Neural cell (in vitro differentiated cells): Measurements from ENCODE around the gene SMAD2.

Experiments
- CTCF ChIP-seq: fragments of 450-650 bp; IDR thresholded peaks from 2 replicates; pipeline ENCODE4 v1.5.1; 2014; ENCODE audit warnings: antibody characterized with exemption, mild to moderate bottlenecking, moderate library complexity; ENCODE audit not compliant: poor library complexity, severe bottlenecking
- EP300 ChIP-seq: fragments of 450-650 bp; conservative IDR thresholded peaks from 2 replicates; pipeline ENCODE4 v1.6.1; 2014; ENCODE audit warnings: antibody characterized with exemption, mild to moderate bottlenecking, moderate library complexity; ENCODE audit not compliant: poor library complexity, severe bottlenecking
- EZH2 ChIP-seq: fragments of 200-600, 300-800 bp; shearing (Covaris generic), sonication (generic); IDR thresholded peaks from 2 replicates; pipeline ENCODE4 v1.6.1; 2014; ENCODE audit warnings: antibody characterized with exemption, low read length, borderline replicate concordance, mild to moderate bottlenecking; ENCODE audit not compliant: insufficient read depth, poor library complexity, severe bottlenecking
- POLR2AphosphoS5 ChIP-seq: IDR thresholded peaks from 2 replicates; pipeline ENCODE4 v1.6.1; 2012
- RAD21 ChIP-seq: fragments of 450-650 bp; conservative IDR thresholded peaks from 2 replicates; pipeline ENCODE4 v1.6.1; 2014; ENCODE audit warnings: antibody characterized with exemption, mild to moderate bottlenecking, moderate library complexity
- TAF1 ChIP-seq: IDR thresholded peaks from 2 replicates; pipeline ENCODE4 v1.6.1; 2012; ENCODE audit warnings: low read depth
- TF ChIP-seq, protein P1 (sequence below): IDR thresholded peaks from 2 replicates; pipeline ENCODE4 v1.6.1; 2012; ENCODE audit warnings: borderline replicate concordance

- TF ChIP-seq CTCF (no peak), EP300 (no peak), POLR2AphosphoS5 (no peak), EZH2 (no peak), TAF1 (no peak), RAD21 (no peak)
- TF ChIP-seq, protein P1, sequence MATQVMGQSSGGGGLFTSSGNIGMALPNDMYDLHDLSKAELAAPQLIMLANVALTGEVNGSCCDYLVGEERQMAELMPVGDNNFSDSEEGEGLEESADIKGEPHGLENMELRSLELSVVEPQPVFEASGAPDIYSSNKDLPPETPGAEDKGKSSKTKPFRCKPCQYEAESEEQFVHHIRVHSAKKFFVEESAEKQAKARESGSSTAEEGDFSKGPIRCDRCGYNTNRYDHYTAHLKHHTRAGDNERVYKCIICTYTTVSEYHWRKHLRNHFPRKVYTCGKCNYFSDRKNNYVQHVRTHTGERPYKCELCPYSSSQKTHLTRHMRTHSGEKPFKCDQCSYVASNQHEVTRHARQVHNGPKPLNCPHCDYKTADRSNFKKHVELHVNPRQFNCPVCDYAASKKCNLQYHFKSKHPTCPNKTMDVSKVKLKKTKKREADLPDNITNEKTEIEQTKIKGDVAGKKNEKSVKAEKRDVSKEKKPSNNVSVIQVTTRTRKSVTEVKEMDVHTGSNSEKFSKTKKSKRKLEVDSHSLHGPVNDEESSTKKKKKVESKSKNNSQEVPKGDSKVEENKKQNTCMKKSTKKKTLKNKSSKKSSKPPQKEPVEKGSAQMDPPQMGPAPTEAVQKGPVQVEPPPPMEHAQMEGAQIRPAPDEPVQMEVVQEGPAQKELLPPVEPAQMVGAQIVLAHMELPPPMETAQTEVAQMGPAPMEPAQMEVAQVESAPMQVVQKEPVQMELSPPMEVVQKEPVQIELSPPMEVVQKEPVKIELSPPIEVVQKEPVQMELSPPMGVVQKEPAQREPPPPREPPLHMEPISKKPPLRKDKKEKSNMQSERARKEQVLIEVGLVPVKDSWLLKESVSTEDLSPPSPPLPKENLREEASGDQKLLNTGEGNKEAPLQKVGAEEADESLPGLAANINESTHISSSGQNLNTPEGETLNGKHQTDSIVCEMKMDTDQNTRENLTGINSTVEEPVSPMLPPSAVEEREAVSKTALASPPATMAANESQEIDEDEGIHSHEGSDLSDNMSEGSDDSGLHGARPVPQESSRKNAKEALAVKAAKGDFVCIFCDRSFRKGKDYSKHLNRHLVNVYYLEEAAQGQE: no peak
Measured at GRCh38 chr18:47932603-47933002, 2.1 kb upstream of the SMAD2 start.
